Measurements from ENCODE around the gene LRP11. TPM values are rescaled to one million over a fixed set of nuclear protein-coding genes. Genes with fewer than 3 reads are reported as not detected.

Gene LRP11
- total and polyA plus RNA-seq, 12 donors: 2.6 to 65.1 (median 42.4) TPM

GRCh38 chr6:149856256-149856994 is 7.7 kb downstream of the LRP11 start:
- peaks cover 0 to 19% of the 10 kb centered on the region in 2 donors for H3K4me1 ChIP-seq (replicated peaks in 1 of 2)
- TF ChIP-seq CTCF (IDR thresholded peaks at IDR 0.05) (no peak), POLR2A (IDR thresholded peaks at IDR 0.05) (no peak)
- H3K27ac ChIP-seq: no peak overlapping the region
- no peak overlapping the region for H3K4me3 ChIP-seq
- intact Hi-C loops (cut with DNase I): no loop called here
- no peaks in the 10 kb centered on the region for H3K36me3 ChIP-seq (replicated peaks in 1 of 2)
- WGBS, 4 donors: 88 to 91% (median 90%) methylated on average over 10 of the region's 10 CpGs
- H3K9me3 ChIP-seq (replicated peaks in 1 of 3): no peaks in the 10 kb centered on the region
- H3K27me3 ChIP-seq: no peaks in the 10 kb centered on the region
- no peak for DNase-seq

- no peaks in the 10 kb centered on the region for H3K27me3 ChIP-seq
- intact Hi-C loops (cut with DNase I): no loop called here
Measured at GRCh38 chr6:149855741-149856140, 8.4 kb downstream of the LRP11 start.

DNA sequence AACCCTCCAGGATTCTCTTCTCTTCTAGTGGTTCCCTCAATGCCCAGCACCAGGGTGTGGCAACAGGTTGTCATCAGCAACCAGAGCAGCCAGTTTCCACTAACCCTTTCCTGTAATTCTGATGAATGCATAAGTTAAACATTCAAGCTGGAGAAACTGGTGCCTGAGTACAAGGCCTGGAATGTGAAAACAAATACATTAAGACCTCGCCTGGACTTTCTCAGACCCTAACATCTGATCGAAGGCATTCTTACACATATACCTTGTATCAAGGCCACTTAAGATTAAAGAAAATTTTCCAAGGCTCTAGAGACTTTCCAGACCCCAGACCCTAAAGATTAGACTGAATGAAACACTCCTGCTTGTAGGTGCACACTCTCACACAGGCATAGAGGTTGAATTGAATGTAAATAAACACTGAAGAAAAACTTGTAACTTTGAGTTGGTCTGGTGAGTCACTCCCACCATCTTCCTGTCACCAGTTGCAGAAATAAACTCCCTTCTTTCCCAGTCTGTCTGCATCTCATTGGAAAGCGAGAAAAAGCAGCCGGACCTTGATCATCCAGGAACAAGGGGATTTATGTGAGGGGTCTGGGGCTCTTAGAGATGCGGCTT is 9.0 kb downstream of the LRP11 start:
- intact Hi-C loops (cut with DNase I): no loop called here
- WGBS, 4 donors: 87 to 96% (median 92%) methylated on average over 5 of the region's 5 CpGs

More at GRCh38 chr6:149855741-149856140, 8.4 kb downstream of the LRP11 start:
- 83 to 91% (median 86%) methylated on average over 2 of the region's 2 CpGs for WGBS, 4 donors
- Histone ChIP-seq H3K4me3 (no peak overlapping the region), H3K9me3 (replicated peaks in 1 of 3) (no peaks in the 10 kb centered on the region), H3K36me3 (replicated peaks in 1 of 2) (no peaks in the 10 kb centered on the region), H3K27ac (no peak overlapping the region), H3K4me1 (replicated peaks in 1 of 2) (peaks cover 0 to 14% of the 10 kb centered on the region in 2 donors)
- no peak for DNase-seq
- TF ChIP-seq POLR2A (IDR thresholded peaks at IDR 0.05) (no peak), CTCF (IDR thresholded peaks at IDR 0.05) (no peak)

More for the DNA sequence above, 9.0 kb downstream of the LRP11 start:
- peaks cover 0 to 14% of the 10 kb centered on the region in 2 donors for H3K4me1 ChIP-seq (replicated peaks in 1 of 2)
- TF ChIP-seq POLR2A (IDR thresholded peaks at IDR 0.05): no peak
- TF ChIP-seq CTCF (IDR thresholded peaks at IDR 0.05): no peak
- H3K27ac ChIP-seq: no peak overlapping the region
- H3K36me3 ChIP-seq (replicated peaks in 1 of 2): no peaks in the 10 kb centered on the region
- H3K27me3 ChIP-seq: no peaks in the 10 kb centered on the region
- no peak for DNase-seq
- no peaks in the 10 kb centered on the region for H3K9me3 ChIP-seq (replicated peaks in 1 of 3)
- no peak overlapping the region for H3K4me3 ChIP-seq

All from adrenal gland (tissue), 12 donors.